AG09309 (cell line): ENCODE results near the gene INSR.

Experiments used
- DNase-seq: peaks from one replicate; pipeline ENCODE4 v3.0.0-alpha.2; 2010; ENCODE audit warnings: low read depth
- H3K4me3 ChIP-seq: 2 replicates; pipeline ENCODE4 v1.5.1; 2011; ENCODE audit warnings: mild to moderate bottlenecking, low read depth, low read length, moderate library complexity; ENCODE audit not compliant: control insufficient read depth
- TF ChIP-seq, protein P1 (sequence below): IDR thresholded peaks from 2 replicates; pipeline ENCODE4 v1.5.1; 2011; ENCODE audit warnings: mild to moderate bottlenecking, low read depth, low read length, inconsistent platforms; ENCODE audit not compliant: insufficient read depth, control insufficient read depth; ENCODE audit errors: missing control alignments

INSR gene

GRCh38 chr19:7225741-7226140 is 68.5 kb downstream of the INSR start:
- no peak overlapping the region for H3K4me3 ChIP-seq
- no peak for DNase-seq
- TF ChIP-seq, protein P1, sequence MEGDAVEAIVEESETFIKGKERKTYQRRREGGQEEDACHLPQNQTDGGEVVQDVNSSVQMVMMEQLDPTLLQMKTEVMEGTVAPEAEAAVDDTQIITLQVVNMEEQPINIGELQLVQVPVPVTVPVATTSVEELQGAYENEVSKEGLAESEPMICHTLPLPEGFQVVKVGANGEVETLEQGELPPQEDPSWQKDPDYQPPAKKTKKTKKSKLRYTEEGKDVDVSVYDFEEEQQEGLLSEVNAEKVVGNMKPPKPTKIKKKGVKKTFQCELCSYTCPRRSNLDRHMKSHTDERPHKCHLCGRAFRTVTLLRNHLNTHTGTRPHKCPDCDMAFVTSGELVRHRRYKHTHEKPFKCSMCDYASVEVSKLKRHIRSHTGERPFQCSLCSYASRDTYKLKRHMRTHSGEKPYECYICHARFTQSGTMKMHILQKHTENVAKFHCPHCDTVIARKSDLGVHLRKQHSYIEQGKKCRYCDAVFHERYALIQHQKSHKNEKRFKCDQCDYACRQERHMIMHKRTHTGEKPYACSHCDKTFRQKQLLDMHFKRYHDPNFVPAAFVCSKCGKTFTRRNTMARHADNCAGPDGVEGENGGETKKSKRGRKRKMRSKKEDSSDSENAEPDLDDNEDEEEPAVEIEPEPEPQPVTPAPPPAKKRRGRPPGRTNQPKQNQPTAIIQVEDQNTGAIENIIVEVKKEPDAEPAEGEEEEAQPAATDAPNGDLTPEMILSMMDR = no peak

- no peak for DNase-seq
- TF ChIP-seq, protein P1 = no peak
- no peak overlapping the region for H3K4me3 ChIP-seq
These were observed 69.2 kb downstream of the INSR start for GRCh38 chr19:7224995-7225394.

- H3K4me3 ChIP-seq = no peak overlapping the region
- no peak for DNase-seq
- TF ChIP-seq, protein P1 = no peak
These were observed 70.0 kb downstream of the INSR start for GRCh38 chr19:7224209-7224686.

DNA sequence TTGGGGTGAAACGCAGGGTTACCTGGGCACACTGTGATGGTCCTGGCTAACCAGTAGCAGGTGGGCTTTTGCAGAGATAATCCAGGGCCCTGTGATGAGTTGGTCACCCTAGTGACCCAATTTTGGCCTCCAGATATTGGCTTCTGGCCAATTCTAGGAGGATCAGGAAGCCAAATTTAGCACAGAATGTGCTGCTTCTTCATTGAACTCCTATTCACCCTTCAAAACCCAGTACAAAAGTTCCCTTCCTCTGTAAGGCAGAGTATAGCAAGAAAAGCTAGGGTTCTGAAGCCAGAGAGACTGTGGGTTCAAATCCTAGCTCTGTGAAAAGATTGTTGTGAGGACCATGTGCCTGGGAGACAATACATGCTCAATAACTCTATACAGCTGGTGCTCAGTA is 70.8 kb downstream of the INSR start:
- TF ChIP-seq, protein P1 = no peak
- no peak overlapping the region for H3K4me3 ChIP-seq
- DNase-seq = no peak

DNA sequence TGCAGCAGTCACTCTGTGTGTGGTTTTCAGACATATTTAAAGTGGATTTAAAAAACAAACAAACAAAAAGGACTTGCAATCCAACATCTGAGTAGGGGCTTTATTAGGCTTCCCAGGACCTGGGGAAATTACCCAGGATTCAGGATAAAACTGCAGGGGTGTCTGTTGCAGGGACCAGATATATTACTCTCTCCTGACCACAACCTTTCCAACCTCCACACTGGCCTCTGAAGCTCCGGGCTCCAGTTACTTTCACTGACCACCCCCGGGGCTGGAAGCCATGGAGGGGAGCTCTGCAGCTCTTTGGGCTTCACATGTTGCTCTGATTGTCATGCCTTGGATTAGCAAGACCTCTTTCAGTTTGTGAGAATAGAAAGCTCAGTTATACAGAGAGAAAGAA is 75.2 kb downstream of the INSR start:
- DNase-seq = no peak
- TF ChIP-seq, protein P1 = no peak
- no peak overlapping the region for H3K4me3 ChIP-seq

DNA sequence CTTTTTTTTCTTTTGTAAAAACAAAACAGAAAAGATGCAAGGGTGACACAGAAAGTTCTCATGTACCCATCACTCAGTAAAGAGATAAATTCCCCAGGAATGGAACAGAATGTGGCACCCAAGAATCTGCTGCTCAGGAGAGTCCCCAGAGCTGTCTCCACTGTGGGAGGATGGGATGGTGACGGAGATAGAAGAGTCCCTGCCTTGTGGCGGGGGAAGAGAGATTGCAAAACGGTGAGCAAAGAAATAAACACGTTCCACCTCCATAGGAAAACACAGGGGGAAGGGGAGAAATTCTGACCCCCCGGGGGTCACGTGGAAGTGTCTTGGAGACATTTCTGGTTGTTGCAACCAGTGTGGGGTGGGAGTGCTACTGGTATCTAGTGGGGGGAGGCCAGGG is 76.4 kb downstream of the INSR start:
- no peak overlapping the region for H3K4me3 ChIP-seq
- TF ChIP-seq, protein P1 = no peak
- DNase-seq = no peak

GRCh38 chr19:7216373-7216902 is 77.8 kb downstream of the INSR start:
- TF ChIP-seq, protein P1 = no peak
- DNase-seq = no peak

More at GRCh38 chr19:7216373-7216902, 77.8 kb downstream of the INSR start:
- no peak overlapping the region for H3K4me3 ChIP-seq
